Right cardiac atrium (tissue), 5 donors: ENCODE measurements around the gene LEMD1. TPM values are rescaled to one million over a fixed set of nuclear protein-coding genes. Genes with fewer than 3 reads are reported as not detected.

Experiments
- ATAC-seq, 2 donors: fragments of 200-7000 bp; cut with Tn5 transposase; one replicate each; pipeline versions ENCODE4 v1.8.0 to v1.9.1; 2020; ENCODE audit warnings: moderate library complexity in 2 of 2, mild to moderate bottlenecking in 1 of 2
- DNase-seq, 3 donors: peaks; one replicate each; pipeline ENCODE4 v3.0.0-alpha.2; 2020
- H3K27ac ChIP-seq: one replicate; pipeline ENCODE4 v1.5.1; 2013; ENCODE audit warnings: mild to moderate bottlenecking, low read length, control low read depth, moderate library complexity
- H3K27me3 ChIP-seq: one replicate; pipeline ENCODE4 v1.6.1; 2013; ENCODE audit not compliant: control insufficient read depth, insufficient read depth
- H3K4me1 ChIP-seq: one replicate; pipeline ENCODE4 v1.6.1; 2013; ENCODE audit warnings: low read length; ENCODE audit not compliant: control insufficient read depth, insufficient read depth
- H3K4me3 ChIP-seq: one replicate; pipeline ENCODE4 v1.5.1; 2013; ENCODE audit warnings: low read length, control low read depth
- H3K9me3 ChIP-seq: one replicate; pipeline ENCODE4 v1.6.1; 2013; ENCODE audit warnings: low read length; ENCODE audit not compliant: control insufficient read depth
- WGBS: extraction: QIAGEN DNeasy Blood & Tissue Kit; methylation state at CpG from one replicate; pipeline ENCODE4 v1.1.7; 2013; 5-methylcytosine and 5-hydroxymethylcytosine counted together
- intact Hi-C, 4 donors: fragments of 100-400 bp; cut with DNase I; formaldehyde crosslinking; loops; one replicate each; pipeline versions ENCODE4 v1.11.0 to v1.14.0; 2022 to 2023
- microRNA-seq, 2 donors: library from miRNA; unstranded; fragments of <30 nt; microRNA quantifications; one replicate each; pipeline ENCODE4 v1.2.0, GENCODE V29; 2020 to 2021
- polyA plus RNA-seq: library from polyadenylated mRNA; stranded (reverse); fragments of 200-250 nt; gene quantifications from one replicate; pipeline ENCODE4 v1.2.3, GENCODE V29; 2013
- total RNA-seq, 4 donors: library from RNA; stranded (reverse); fragmentation: NEBNext Ultra II Directional; extraction: Animal tissue kit (Norgen Biotek cat#: 25700); gene quantifications; one replicate each; pipeline ENCODE4 v1.2.1, GENCODE V29; 2021
- donor health status: healthy with polysubstance abuse.
- donor health status: DM: no; HTN: yes; CAD: no.
- donor health status: DM: no; HTN: no; CAD: no.
- donor health status: DM: no; HTN: yes; CAD: no; lungs with severe emphysema.
- donor health status: DM: yes; HTN: yes; CAD: no.

LEMD1 gene
- total and polyA plus RNA-seq, 5 donors, result not detected

DNA sequence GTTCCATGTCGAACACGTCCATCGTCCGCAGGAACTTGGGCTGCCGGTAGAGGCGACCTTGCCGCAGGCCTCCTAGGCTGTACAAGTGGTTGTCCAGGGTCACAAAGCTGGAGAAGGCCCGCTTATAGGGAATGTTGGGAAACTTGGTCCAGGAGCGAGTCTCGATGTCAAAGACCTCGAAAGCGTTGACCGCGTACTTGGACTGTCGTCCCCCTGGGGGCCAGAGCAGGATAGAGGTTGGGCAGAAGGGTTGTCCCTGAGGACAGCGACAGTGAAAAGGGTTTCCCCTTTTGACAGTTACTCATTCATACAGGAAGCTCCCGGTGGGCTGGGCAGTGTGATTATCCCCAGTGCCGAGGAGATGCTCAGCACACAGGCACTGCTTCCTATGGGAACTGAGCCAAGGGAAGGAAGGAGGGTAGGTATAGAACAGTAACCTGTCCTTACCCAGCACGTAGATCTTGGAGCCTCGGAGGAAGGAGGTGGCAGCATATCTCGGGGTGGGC lies 82.6 kb downstream of the LEMD1 start:
- H3K27me3 ChIP-seq, result no peaks in the 10 kb centered on the region
- no peak overlapping the region for H3K4me3 ChIP-seq
- H3K27ac ChIP-seq, result no peak overlapping the region
- intact Hi-C loops, result no loop called here
- WGBS, result 82% methylated on average over 21 of the region's 21 CpGs
- ATAC-seq (no peak), DNase-seq (no peak)
- H3K9me3 ChIP-seq, result no peaks in the 10 kb centered on the region
- H3K4me1 ChIP-seq, result no peaks in the 10 kb centered on the region

DNA sequence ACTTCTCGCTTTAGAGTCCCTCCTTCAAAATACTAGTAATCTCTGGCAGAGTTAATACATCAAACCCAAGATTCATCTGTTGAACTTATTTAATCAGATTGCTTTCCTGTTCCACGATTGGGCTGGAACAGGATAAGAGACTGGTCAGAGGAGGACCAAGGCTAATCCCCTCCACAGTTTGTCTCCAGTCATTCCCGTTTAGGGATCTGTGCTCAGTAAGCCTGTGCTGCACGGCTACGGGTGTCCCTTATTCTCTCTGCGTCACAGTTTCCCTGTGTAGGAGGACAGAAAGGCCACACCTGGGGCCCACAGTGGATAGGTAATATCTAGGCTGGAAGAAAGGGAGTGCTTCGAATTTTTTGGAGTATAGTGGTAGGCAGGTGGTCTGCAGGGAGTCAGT lies 83.8 kb downstream of the LEMD1 start:
- WGBS, result 65% methylated on average over 7 of the region's 7 CpGs
- no peaks in the 10 kb centered on the region for H3K9me3 ChIP-seq
- H3K4me3 ChIP-seq, result no peak overlapping the region
- no peak overlapping the region for H3K27ac ChIP-seq
- H3K4me1 ChIP-seq, result no peaks in the 10 kb centered on the region
- DNase-seq (no peak), ATAC-seq (no peak)
- no peaks in the 10 kb centered on the region for H3K27me3 ChIP-seq
- intact Hi-C loops, result no loop called here

DNA sequence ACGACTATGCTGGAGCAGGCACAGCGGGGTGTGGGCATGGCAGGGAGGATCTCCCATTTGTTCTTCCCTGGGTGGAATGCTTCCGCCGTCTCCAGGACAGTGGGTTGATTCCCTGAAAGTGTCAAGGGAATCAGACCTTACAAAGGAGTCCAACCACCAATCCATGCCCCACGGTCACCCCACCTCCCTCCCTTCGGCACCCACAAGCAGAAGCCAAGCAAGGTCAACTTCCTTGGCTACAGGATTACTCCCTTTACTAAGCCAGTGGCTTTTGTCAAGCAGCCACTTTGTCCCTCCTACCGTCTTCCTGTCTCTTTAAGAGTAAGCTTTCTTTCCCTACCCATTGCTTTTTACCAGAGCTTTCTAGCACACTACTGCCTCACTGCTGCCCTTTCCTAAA lies 84.4 kb downstream of the LEMD1 start:
- no peaks in the 10 kb centered on the region for H3K27me3 ChIP-seq
- no peaks in the 10 kb centered on the region for H3K4me1 ChIP-seq
- intact Hi-C loops, result no loop called here
- no peak overlapping the region for H3K4me3 ChIP-seq
- ATAC-seq (no peak), DNase-seq (no peak)
- 73% methylated on average over 7 of the region's 7 CpGs for WGBS
- H3K9me3 ChIP-seq, result no peaks in the 10 kb centered on the region
- H3K27ac ChIP-seq, result no peak overlapping the region

DNA sequence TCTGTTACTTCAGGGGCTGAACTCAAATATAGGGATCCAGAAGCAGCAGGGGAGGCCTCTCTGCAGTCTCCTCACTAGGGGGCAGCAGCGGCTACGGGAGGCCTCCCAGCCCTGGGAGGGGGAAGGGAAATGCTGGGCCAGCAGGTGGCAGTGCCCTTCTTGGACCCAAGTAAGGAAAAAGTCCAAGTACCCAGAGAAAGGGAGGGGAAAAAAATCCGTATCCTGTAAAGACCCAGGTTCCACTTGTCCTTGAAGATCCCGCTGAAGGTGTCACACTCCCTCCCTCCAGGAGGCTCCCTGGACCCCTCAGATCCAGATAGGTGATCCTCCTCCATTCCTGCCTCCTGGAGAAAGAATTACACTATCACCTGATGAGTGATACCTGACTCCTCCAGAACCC lies 86.2 kb downstream of the LEMD1 start:
- no peaks in the 10 kb centered on the region for H3K27me3 ChIP-seq
- no peaks in the 10 kb centered on the region for H3K9me3 ChIP-seq
- H3K4me3 ChIP-seq, result no peak overlapping the region
- WGBS, result 8% methylated on average over 4 of the region's 4 CpGs
- no peaks in the 10 kb centered on the region for H3K4me1 ChIP-seq
- no peak overlapping the region for H3K27ac ChIP-seq
- ATAC-seq (peak; percentile 70 to 79), DNase-seq (peak; percentile 69 to 88 (median 86))
- intact Hi-C loops, result no loop called here

DNA sequence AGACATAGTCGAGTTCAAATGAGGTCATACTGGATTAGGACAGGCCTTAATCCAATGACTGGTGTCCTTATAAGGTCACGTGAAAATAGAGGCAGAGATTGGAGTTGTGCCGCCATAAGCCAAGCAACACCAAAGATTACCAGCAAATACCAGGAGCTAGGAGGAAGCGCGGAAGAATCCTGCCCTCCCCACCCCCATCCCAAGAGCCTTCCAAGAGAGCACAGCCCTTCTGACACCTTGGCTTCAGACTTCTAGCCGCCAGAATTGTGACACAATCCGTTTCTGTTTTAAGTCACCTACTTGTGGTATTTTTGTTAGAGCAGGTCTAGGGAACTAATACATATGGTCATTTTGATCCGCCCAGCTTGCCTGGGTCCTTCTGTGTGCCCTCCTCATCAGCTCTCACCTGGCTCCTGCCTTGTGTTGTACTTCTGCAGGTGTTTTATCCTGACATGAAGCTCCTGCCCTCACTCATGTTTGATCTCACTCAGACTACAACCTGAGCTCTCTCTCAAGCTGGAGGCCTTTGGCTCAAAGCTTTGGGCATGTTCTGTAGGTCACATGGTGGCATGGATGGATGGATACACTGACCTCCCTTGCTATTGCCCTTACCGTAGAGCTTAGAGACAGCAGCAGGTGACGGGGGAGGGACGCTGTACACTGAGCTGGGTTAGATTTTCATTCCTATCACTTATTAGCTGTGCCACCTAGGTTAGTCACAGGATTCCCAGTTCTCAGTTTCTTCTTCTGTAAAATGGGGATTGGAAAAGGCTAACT lies 89.7 kb downstream of the LEMD1 start:
- H3K27ac ChIP-seq, result no peak overlapping the region
- intact Hi-C loops, result no loop called here
- no peak for ATAC-seq
- WGBS, result 83% methylated on average over 11 of the region's 11 CpGs
- no peak overlapping the region for H3K4me3 ChIP-seq
- H3K27me3 ChIP-seq, result no peaks in the 10 kb centered on the region
- DNase-seq, result no peak
- H3K4me1 ChIP-seq, result no peaks in the 10 kb centered on the region
- H3K9me3 ChIP-seq, result no peaks in the 10 kb centered on the region

Small RNAs within 50 kb of the gene (microRNA-seq; reads per million reads assigned to microRNA genes)
- gene MIR135B, result 1.3 to 7.5 reads per million in 2 donors

Other genes with a start within 250 kb of the LEMD1 start
- 10 to 100 TPM in 1 of 4 donors, 1 to 10 TPM in 3; 7.9 to 10.1 (median 8.6) TPM for gene DSTYK, start 210.4 kb downstream of the LEMD1 start, total RNA-seq
- 4.9 TPM for gene DSTYK, start 210.4 kb downstream of the LEMD1 start, polyA plus RNA-seq
- gene TMCC2, start 194.1 kb downstream of the LEMD1 start, total RNA-seq, result 10 to 100 TPM in 3 of 4 donors, 1 to 10 TPM in 1; 6.5 to 15.9 (median 13.2) TPM
- gene TMCC2, start 194.1 kb downstream of the LEMD1 start, polyA plus RNA-seq, result 15.7 TPM
- gene NUAK2, start 100.3 kb downstream of the LEMD1 start, total RNA-seq, result 1 to 10 TPM in 3 of 4 donors, under 1 TPM in 1; 0.50 to 1.6 (median 1.4) TPM
- 0.86 TPM for gene NUAK2, start 100.3 kb downstream of the LEMD1 start, polyA plus RNA-seq
- under 1 TPM; 0.35 to 0.71 (median 0.52) TPM for gene KLHDC8A, start 65.1 kb downstream of the LEMD1 start, total RNA-seq
- gene KLHDC8A, start 65.1 kb downstream of the LEMD1 start, polyA plus RNA-seq, result 0.36 TPM
- under 1 TPM in 1 of 4 donors, not detected in 3; 0.09 TPM for gene BLACAT1, start 34.0 kb upstream of the LEMD1 start, total RNA-seq
- gene BLACAT1, start 34.0 kb upstream of the LEMD1 start, polyA plus RNA-seq, result 0.07 TPM
- gene CDK18, start 82.6 kb upstream of the LEMD1 start, total RNA-seq, result 100 to 1,000 TPM in 3 of 4 donors, 10 to 100 TPM in 1; 80.2 to 148 (median 141) TPM
- 150 TPM for gene CDK18, start 82.6 kb upstream of the LEMD1 start, polyA plus RNA-seq
- gene ELK4, start 210.0 kb upstream of the LEMD1 start, total RNA-seq, result 10 to 100 TPM; 39.7 to 45.0 (median 43.2) TPM
- gene ELK4, start 210.0 kb upstream of the LEMD1 start, polyA plus RNA-seq, result 6.3 TPM